ENCODE data around the gene NPSR1.

DNA sequence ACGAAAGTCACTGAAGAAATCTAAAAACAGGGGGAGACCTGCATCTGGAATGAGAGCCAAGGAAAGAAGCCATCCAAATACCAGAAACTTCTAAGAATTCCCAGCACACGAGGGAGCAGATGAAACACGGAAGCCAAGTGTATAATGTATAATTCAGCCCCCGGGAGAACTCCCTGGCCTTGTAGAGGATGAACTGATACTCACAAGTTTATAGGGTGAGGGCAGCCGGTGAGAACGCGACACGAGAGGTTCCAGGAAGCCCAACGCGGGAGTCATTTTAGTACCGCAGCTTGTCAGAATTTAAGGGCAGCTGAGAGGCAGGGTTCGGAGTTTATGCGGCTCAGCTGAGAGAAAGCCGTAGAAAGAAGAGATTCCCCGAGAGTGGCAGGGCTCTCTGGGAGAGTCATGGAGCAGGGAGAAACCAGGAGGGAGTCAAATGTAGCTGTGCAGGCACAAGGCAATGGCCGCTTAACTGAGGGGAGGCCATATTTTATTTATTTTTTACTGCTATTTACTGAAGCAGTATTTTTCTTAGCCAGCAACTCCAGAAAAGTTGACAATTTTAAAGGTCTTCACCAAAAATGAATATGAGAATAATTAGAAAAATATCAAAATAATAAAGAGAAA lies 164.0 kb downstream of the NPSR1 start:
- TF ChIP-seq, protein P1, sequence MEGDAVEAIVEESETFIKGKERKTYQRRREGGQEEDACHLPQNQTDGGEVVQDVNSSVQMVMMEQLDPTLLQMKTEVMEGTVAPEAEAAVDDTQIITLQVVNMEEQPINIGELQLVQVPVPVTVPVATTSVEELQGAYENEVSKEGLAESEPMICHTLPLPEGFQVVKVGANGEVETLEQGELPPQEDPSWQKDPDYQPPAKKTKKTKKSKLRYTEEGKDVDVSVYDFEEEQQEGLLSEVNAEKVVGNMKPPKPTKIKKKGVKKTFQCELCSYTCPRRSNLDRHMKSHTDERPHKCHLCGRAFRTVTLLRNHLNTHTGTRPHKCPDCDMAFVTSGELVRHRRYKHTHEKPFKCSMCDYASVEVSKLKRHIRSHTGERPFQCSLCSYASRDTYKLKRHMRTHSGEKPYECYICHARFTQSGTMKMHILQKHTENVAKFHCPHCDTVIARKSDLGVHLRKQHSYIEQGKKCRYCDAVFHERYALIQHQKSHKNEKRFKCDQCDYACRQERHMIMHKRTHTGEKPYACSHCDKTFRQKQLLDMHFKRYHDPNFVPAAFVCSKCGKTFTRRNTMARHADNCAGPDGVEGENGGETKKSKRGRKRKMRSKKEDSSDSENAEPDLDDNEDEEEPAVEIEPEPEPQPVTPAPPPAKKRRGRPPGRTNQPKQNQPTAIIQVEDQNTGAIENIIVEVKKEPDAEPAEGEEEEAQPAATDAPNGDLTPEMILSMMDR (conservative IDR thresholded peaks at IDR 0.05; ENCODE audit: low read length), result no peak
- TF ChIP-seq EZH2phosphoT487 (IDR thresholded peaks at IDR 0.05; ENCODE audit: borderline replicate concordance, low read depth, low read length), result no peak

Data from OCI-LY7 (cell line).